Measurements from ENCODE around the gene DDB1. TPM values are rescaled to one million over a fixed set of nuclear protein-coding genes. Genes with fewer than 3 reads are reported as not detected.
"Not testable (repeated sequence)": the region's sequence is repeated elsewhere in the genome, so short reads cannot be mapped to it uniquely, and the experiment has no call there.

DDB1 gene
- total RNA-seq, 5 donors from 2014 or later (not counting 1 experiment from before 2014, with no cell fraction given): 165 to 186 (median 176) TPM

GRCh38 chr11:61256710-61257482 is 76.0 kb downstream of the DDB1 start:
- H3K27ac Mint-ChIP-seq: no peak overlapping the region
- CTCF ChIA-PET: no interaction called here
- no peak for ATAC-seq (replicated peaks in 1 of 4)

GRCh38 chr11:61254403-61255025 is 78.4 kb downstream of the DDB1 start:
- no peaks in the 10 kb centered on the region for H3K36me3 Mint-ChIP-seq
- no peaks in the 10 kb centered on the region for H3K9me3 ChIP-seq
- ATAC-seq (replicated peaks in 1 of 4) (peak; percentile 68 to 81 (median 76)), DNase-seq (peak in 33 of 35 experiments; percentile 7 to 70 (median 39))
- no peaks in the 10 kb centered on the region for H3K9me3 Mint-ChIP-seq
- H3K4me3 Mint-ChIP-seq: no peak overlapping the region
- H3K4me1 ChIP-seq (ENCODE audit: control insufficient read depth in 1 of 2, extremely low read depth in 1 of 2, insufficient read depth in 2 of 2, low read length in 2 of 2): no peaks in the 10 kb centered on the region
- no peaks in the 10 kb centered on the region for H3K4me1 Mint-ChIP-seq
- 61% methylated on average over 10 of the region's 12 CpGs for WGBS (ENCODE audit: insufficient coverage)
- peaks cover 0 to 2% of the 10 kb centered on the region in 2 donors for H3K27me3 Mint-ChIP-seq
- ChIA-PET POLR2A (no interaction called here), CTCF (interaction anchor here (0.6 to 1.4 kb wide), 2 partner anchors 34 to 131 kb away, joined by 4 read pairs; no protein-coding TSS in a partner anchor)
- H3K4me3 ChIP-seq (ENCODE audit: control insufficient read depth in 1 of 2, extremely low read depth in 1 of 2, low read length in 1 of 2): no peak overlapping the region
- no peak overlapping the region for H3K27ac Mint-ChIP-seq
- no peaks in the 10 kb centered on the region for H3K36me3 ChIP-seq (ENCODE audit: control insufficient read depth in 2 of 2, extremely low read depth in 1 of 2, insufficient read depth in 1 of 2, low read length in 1 of 2)
- peaks cover 0 to 14% of the 10 kb centered on the region in 2 experiments for H3K27me3 ChIP-seq (replicated peaks in 1 of 2; ENCODE audit: control insufficient read depth in 2 of 2, extremely low read depth in 1 of 2, insufficient read depth in 2 of 2, low read length in 1 of 2)
- no peak overlapping the region for H3K27ac ChIP-seq (ENCODE audit: low read length)

More at GRCh38 chr11:61256710-61257482, 76.0 kb downstream of the DDB1 start:
- Mint-ChIP-seq H3K4me3 (no peak overlapping the region), H3K9me3 (no peaks in the 10 kb centered on the region), H3K36me3 (no peaks in the 10 kb centered on the region), H3K27me3 (peaks cover 0 to 2% of the 10 kb centered on the region in 2 donors), H3K4me1 (no peaks in the 10 kb centered on the region)
- Histone ChIP-seq H3K36me3 (ENCODE audit: control insufficient read depth in 2 of 2, extremely low read depth in 1 of 2, insufficient read depth in 1 of 2, low read length in 1 of 2) (no peaks in the 10 kb centered on the region), H3K27ac (ENCODE audit: low read length) (no peak overlapping the region), H3K27me3 (replicated peaks in 1 of 2; ENCODE audit: control insufficient read depth in 2 of 2, extremely low read depth in 1 of 2, insufficient read depth in 2 of 2, low read length in 1 of 2) (peaks cover 0 to 14% of the 10 kb centered on the region in 2 experiments), H3K4me3 (ENCODE audit: control insufficient read depth in 1 of 2, extremely low read depth in 1 of 2, low read length in 1 of 2) (no peak overlapping the region), H3K9me3 (no peaks in the 10 kb centered on the region), H3K4me1 (ENCODE audit: control insufficient read depth in 1 of 2, extremely low read depth in 1 of 2, insufficient read depth in 2 of 2, low read length in 2 of 2) (no peaks in the 10 kb centered on the region)
- POLR2A ChIA-PET: interaction anchor here in 1 of 2 donors (0.6 kb wide), 1 partner anchor 1405 kb away, joined by 3 read pairs; no protein-coding TSS in a partner anchor
- no peak for DNase-seq
- WGBS (ENCODE audit: insufficient coverage): 96% methylated on average over 5 of the region's 18 CpGs

DNA sequence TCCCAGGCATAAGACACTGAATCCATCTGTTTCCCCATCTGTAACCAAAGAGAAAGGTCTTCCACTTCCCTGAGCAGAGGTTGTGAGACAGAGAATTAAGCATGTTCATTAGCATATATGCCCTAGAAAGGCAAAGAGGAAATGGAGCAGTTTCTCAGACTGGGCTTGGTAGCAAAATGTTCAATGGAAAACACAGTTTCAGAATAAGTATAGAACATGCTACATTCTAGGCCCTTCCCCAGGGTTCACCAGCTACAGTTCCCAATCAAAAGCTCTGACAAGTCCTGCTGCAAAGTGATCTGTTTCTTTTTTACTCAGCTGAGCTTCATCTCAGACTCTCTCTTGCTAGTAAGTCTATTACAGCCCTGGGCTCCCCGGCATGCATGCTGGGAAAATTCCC is 80.6 kb downstream of the DDB1 start:
- not testable (repeated sequence) for H3K36me3 Mint-ChIP-seq

GRCh38 chr11:61250796-61251765 is 81.8 kb downstream of the DDB1 start:
- H3K36me3 ChIP-seq (ENCODE audit: control insufficient read depth in 2 of 2, extremely low read depth in 1 of 2, insufficient read depth in 1 of 2, low read length in 1 of 2); H3K27me3 ChIP-seq (replicated peaks in 1 of 2; ENCODE audit: control insufficient read depth in 2 of 2, extremely low read depth in 1 of 2, insufficient read depth in 2 of 2, low read length in 1 of 2); H3K27me3 Mint-ChIP-seq; POLR2A ChIA-PET; H3K27ac Mint-ChIP-seq; H3K4me1 ChIP-seq (ENCODE audit: control insufficient read depth in 1 of 2, extremely low read depth in 1 of 2, insufficient read depth in 2 of 2, low read length in 2 of 2); ATAC-seq (replicated peaks in 1 of 4); H3K36me3 Mint-ChIP-seq; DNase-seq; H3K9me3 Mint-ChIP-seq; H3K4me3 ChIP-seq (ENCODE audit: control insufficient read depth in 1 of 2, extremely low read depth in 1 of 2, low read length in 1 of 2); H3K9me3 ChIP-seq; H3K4me1 Mint-ChIP-seq; CTCF ChIA-PET; H3K27ac ChIP-seq (ENCODE audit: low read length); H3K4me3 Mint-ChIP-seq: not testable (repeated sequence)
- 95% methylated on average over 7 of the region's 20 CpGs for WGBS (ENCODE audit: insufficient coverage)

More for the DNA sequence above, 80.6 kb downstream of the DDB1 start:
- H3K36me3 ChIP-seq (ENCODE audit: control insufficient read depth in 2 of 2, extremely low read depth in 1 of 2, insufficient read depth in 1 of 2, low read length in 1 of 2); H3K9me3 ChIP-seq; ATAC-seq (replicated peaks in 1 of 4); H3K4me3 ChIP-seq (ENCODE audit: control insufficient read depth in 1 of 2, extremely low read depth in 1 of 2, low read length in 1 of 2); H3K27me3 ChIP-seq (replicated peaks in 1 of 2; ENCODE audit: control insufficient read depth in 2 of 2, extremely low read depth in 1 of 2, insufficient read depth in 2 of 2, low read length in 1 of 2); H3K27ac ChIP-seq (ENCODE audit: low read length); H3K4me1 Mint-ChIP-seq; POLR2A ChIA-PET; CTCF ChIA-PET; H3K27me3 Mint-ChIP-seq; DNase-seq; H3K9me3 Mint-ChIP-seq; H3K27ac Mint-ChIP-seq; H3K4me1 ChIP-seq (ENCODE audit: control insufficient read depth in 1 of 2, extremely low read depth in 1 of 2, insufficient read depth in 2 of 2, low read length in 2 of 2); H3K4me3 Mint-ChIP-seq: not testable (repeated sequence)
- no CpG with 5 or more reads among the region's 1 CpG for WGBS (ENCODE audit: insufficient coverage)

Other genes starting within 250 kb of the DDB1 start
- 100 to 1,000 TPM; 227 to 387 (median 255) TPM for gene CD5, start 230.6 kb downstream of the DDB1 start, total RNA-seq
- gene VPS37C, start 171.7 kb downstream of the DDB1 start, total RNA-seq: 1 to 10 TPM; 3.3 to 7.9 (median 7.3) TPM
- gene PGA3, start 129.6 kb downstream of the DDB1 start, total RNA-seq: not detected
- not detected for gene PGA4, start 110.8 kb downstream of the DDB1 start, total RNA-seq
- not detected for gene PGA5, start 91.9 kb downstream of the DDB1 start, total RNA-seq
- gene VWCE, start 37.8 kb downstream of the DDB1 start, total RNA-seq: 1 to 10 TPM in 2 of 5 donors, under 1 TPM in 3; 0.48 to 1.3 (median 0.60) TPM
- gene TKFC, start 123 bp upstream of the DDB1 start, total RNA-seq: 10 to 100 TPM; 30.9 to 53.9 (median 46.6) TPM
- 10 to 100 TPM; 34.8 to 49.1 (median 47.3) TPM for gene CYB561A3, start 28.8 kb upstream of the DDB1 start, total RNA-seq
- 10 to 100 TPM; 48.7 to 57.7 (median 56.6) TPM for gene TMEM138, start 29.3 kb upstream of the DDB1 start, total RNA-seq
- gene TMEM216, start 59.5 kb upstream of the DDB1 start, total RNA-seq: 10 to 100 TPM in 3 of 5 donors, 1 to 10 TPM in 2; 5.3 to 16.9 (median 12.5) TPM
- gene CPSF7, start 96.9 kb upstream of the DDB1 start, total RNA-seq: 100 to 1,000 TPM; 104 to 144 (median 117) TPM
- 10 to 100 TPM; 36.2 to 60.7 (median 56.4) TPM for gene SDHAF2, start 97.0 kb upstream of the DDB1 start, total RNA-seq
- under 1 TPM in 1 of 5 donors, not detected in 4; 0.21 TPM for gene LRRC10B, start 175.6 kb upstream of the DDB1 start, total RNA-seq
- under 1 TPM in 3 of 5 donors, not detected in 2; 0.19 to 0.26 (median 0.20) TPM for gene SYT7, start 248.0 kb upstream of the DDB1 start, total RNA-seq